C4-2B (cell line): Measurements from ENCODE around the gene OTOGL.
"Not testable (repeated sequence)": the region's sequence is repeated elsewhere in the genome, so short reads cannot be mapped to it uniquely, and the experiment has no call there.

Experiments
- H3K27ac ChIP-seq: fragments of 450-650 bp; 2 replicates; pipeline ENCODE4 v1.5.1; 2017
- ZFX ChIP-seq: fragments of 450-650 bp; IDR thresholded peaks from 2 replicates; pipeline ENCODE4 v1.6.1; 2017
- TF ChIP-seq, protein P1 (sequence below): fragments of 450-650 bp; conservative IDR thresholded peaks from 2 replicates; pipeline ENCODE4 v1.5.1; 2017; ENCODE audit warnings: mild to moderate bottlenecking

The OTOGL gene

DNA sequence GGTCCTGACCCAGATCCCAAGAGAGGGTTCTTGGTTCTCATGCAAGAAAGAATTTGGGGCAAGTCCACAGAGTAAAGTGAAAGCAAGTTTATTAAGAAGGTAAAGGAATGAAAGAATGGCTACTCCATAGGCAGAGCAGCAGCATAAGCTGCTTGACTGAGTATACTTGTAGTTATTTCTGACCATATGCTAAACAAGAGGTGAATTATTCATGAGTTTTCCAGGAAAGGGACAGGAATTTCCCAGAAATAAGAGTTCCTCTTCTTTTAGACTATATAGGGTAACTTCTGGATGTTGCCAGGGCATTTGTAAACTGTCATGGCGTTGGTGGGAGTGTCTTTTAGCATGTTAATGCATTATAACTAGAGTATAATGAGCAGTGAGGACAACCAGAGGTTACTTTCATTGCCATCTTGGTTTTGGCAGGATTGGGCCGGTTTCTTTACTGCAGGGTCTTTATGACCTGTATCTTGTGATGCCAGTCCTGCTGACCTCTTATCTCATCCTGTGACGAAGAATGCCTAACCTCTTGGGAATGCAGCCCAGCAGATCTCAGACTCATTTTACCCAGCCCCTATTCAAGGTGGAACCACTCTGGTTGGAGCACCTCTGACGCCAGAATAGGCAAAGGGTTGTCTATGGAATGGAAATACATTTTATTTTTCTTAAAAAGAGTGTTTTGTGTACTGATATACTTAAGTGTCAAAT lies 113.8 kb downstream of the OTOGL start:
- H3K27ac ChIP-seq: no peak overlapping the region
- no peak for TF ChIP-seq ZFX
- TF ChIP-seq, protein P1, sequence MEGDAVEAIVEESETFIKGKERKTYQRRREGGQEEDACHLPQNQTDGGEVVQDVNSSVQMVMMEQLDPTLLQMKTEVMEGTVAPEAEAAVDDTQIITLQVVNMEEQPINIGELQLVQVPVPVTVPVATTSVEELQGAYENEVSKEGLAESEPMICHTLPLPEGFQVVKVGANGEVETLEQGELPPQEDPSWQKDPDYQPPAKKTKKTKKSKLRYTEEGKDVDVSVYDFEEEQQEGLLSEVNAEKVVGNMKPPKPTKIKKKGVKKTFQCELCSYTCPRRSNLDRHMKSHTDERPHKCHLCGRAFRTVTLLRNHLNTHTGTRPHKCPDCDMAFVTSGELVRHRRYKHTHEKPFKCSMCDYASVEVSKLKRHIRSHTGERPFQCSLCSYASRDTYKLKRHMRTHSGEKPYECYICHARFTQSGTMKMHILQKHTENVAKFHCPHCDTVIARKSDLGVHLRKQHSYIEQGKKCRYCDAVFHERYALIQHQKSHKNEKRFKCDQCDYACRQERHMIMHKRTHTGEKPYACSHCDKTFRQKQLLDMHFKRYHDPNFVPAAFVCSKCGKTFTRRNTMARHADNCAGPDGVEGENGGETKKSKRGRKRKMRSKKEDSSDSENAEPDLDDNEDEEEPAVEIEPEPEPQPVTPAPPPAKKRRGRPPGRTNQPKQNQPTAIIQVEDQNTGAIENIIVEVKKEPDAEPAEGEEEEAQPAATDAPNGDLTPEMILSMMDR: no peak

DNA sequence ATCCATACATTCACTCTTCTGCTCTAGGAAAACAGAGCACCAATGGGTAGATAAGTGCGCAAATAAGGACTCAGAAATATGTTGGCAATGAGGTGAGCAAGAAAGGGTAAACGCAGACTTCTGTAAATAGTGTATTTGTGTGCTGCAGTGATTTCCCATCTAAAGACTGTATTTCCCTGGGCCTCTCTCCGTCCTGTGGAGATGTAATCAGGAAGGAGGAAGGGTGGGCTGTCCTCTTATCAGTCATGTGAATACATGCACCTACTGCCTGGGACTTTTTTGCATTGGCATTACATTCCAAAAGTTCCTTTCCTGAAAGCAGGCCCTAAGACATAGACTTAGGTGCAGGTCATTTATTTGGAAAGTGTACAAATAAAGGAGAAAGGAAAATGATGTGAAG lies 114.5 kb downstream of the OTOGL start:
- H3K27ac ChIP-seq: no peak overlapping the region
- TF ChIP-seq ZFX: no peak
- TF ChIP-seq, protein P1: no peak

DNA sequence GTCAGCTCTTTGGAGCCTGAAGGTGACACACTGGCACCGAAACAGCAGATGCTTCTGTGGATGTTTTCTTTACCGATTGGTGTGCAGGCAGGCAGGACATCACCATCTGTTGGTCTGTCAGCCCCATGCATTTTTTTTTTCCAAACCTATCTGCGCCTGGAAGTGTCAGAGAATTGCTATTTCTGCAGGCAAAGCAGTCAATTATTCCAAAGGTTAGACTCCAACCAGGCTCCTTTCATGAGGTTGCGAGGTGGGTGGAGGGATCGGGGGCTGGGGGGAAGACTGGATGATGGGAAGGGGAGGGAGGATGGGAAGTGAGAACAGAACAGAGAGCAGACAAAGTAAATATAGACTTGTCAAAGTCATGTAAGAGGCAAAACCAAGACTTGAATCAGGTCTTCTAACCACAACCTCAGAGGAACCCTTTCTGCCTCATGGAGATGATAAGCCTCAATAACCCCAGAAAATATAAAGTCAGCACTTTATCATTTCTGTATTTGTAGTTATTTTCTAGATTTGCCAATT lies 117.7 kb downstream of the OTOGL start:
- TF ChIP-seq, protein P1: no peak
- no peak for TF ChIP-seq ZFX
- H3K27ac ChIP-seq: no peak overlapping the region

DNA sequence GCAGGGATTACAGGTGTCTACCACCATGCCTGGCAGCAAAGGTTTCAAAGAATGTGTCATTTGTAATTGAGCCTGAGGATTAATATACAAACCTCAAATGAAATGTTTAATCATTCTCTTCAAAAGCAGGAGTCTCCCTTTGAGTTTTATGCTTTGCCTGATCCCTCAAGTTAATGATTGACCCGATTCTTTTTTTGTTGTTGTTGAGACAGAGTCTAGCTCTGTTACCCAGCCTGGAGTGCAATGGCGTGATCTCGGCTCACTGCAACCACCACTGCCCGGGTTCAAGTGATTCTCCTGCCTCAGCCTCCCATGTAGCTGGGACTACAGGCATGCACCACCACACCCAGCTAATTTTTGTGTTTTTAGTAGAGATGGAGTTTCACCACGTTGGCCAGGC lies 119.6 kb downstream of the OTOGL start:
- not testable (repeated sequence) for H3K27ac ChIP-seq

DNA sequence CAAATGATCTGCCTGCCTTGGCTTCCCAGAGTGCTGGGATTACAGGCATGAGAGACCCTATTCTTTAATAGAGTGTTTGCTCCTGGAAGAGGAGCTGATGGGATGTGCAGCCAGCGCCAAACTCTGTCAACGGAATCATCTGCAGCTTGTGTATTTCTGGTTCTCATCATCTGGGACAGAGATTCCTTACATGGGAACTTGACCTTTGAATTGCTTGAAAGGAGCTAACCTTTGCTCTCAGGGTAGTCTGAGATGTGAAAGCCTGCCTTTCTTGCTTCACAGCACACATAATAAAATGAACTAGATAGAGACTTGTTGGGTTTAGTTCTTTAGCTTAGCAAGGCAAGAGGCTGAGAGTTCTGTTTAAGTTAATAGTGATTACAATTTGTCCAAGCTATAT lies 120.0 kb downstream of the OTOGL start:
- H3K27ac ChIP-seq: no peak overlapping the region
- no peak for TF ChIP-seq ZFX
- TF ChIP-seq, protein P1: no peak

DNA sequence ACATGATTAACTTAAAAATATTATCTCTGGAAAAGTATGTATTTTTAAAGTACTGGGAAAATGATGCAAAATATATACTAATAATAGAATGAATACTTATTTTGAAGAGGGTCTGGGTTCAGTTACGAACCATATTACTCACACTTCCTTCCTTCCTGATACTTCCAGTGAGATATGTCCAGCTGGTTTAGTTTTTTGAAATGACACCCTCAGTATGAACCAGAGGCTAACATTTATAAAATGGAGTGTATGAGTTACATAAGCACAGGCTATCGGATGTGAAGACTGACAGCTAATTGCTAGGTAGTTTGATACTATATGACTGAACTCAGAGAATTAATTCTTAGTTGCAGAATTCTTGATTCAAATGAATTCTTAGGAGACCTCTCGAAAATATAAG lies 122.9 kb downstream of the OTOGL start:
- no peak for TF ChIP-seq ZFX
- TF ChIP-seq, protein P1: no peak
- no peak overlapping the region for H3K27ac ChIP-seq

DNA sequence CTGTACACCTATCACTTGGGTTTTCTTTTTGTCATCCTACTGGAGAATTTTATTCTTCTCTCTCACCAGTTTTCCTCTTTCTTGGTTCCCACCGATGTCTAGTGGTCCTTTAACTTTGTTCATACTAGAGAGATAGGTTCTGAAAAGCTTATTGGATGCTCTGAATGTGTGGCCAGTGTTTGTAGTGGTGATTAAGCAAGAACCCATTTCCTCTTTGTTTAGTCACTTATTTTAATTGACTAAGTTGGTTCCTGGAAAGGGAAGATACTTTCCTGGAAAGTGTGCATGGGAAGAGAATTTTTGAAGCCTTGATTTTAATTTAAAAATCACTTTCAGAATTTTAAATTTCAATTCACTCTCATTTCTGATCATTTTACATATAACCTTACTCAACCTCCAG lies 127.2 kb downstream of the OTOGL start:
- no peak overlapping the region for H3K27ac ChIP-seq
- TF ChIP-seq, protein P1: no peak
- TF ChIP-seq ZFX: no peak

DNA sequence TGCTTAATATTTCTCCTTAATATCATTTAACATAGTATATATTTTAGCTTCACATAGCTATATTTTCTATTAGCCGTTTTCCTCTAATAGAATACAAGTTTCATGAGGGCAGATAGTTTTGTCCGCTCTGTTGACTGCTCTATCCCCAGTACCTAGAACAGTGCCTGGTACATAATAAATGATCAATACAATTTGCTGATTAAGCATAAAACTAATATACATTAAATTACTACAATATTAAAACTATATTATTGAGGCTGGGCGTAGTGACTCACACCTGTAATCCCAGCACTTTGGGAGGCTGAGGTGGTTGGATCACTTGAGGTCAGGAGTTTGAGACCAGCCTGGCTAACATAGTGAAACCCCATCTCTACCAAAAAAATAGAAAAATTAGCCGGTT lies 128.6 kb downstream of the OTOGL start:
- not testable (repeated sequence) for H3K27ac ChIP-seq
